Immature natural killer cell (primary cell): ENCODE data around the gene PIGU. TPM values are rescaled to one million over a fixed set of nuclear protein-coding genes. Genes with fewer than 3 reads are reported as not detected.
"Not testable (repeated sequence)": the region's sequence is repeated elsewhere in the genome, so short reads cannot be mapped to it uniquely, and the experiment has no call there.

Experiments used
- DNase-seq, 3 donors: peaks; one replicate each; pipeline ENCODE4 v3.0.0; 2022; ENCODE audit warnings: mixed read lengths in 1 of 3
- H3K27ac Mint-ChIP-seq, 6 donors: one replicate each; pipeline ENCODE4 v1.8.0; 2020; ENCODE audit warnings: mixed read lengths in 6 of 6, mild to moderate bottlenecking in 5 of 6, inconsistent platforms in 4 of 6, moderate library complexity in 3 of 6
- H3K27me3 Mint-ChIP-seq, 3 donors: one replicate each; pipeline ENCODE4 v1.8.0; 2020 to 2021; ENCODE audit warnings: low read depth in 3 of 3, mild to moderate bottlenecking in 3 of 3, mixed read lengths in 3 of 3, moderate library complexity in 3 of 3, inconsistent platforms in 1 of 3
- H3K36me3 Mint-ChIP-seq, 3 donors: one replicate each; pipeline ENCODE4 v1.8.0; 2020; ENCODE audit warnings: mixed read lengths in 3 of 3, inconsistent platforms in 2 of 3, mild to moderate bottlenecking in 2 of 3
- H3K4me1 Mint-ChIP-seq, 2 donors: one replicate each; pipeline ENCODE4 v1.8.0; 2020; ENCODE audit warnings: inconsistent platforms in 2 of 2, mild to moderate bottlenecking in 2 of 2, mixed read lengths in 2 of 2, moderate library complexity in 1 of 2
- H3K4me3 Mint-ChIP-seq, 5 donors: one replicate each; pipeline ENCODE4 v1.8.0; 2020; ENCODE audit warnings: mild to moderate bottlenecking in 5 of 5, mixed read lengths in 5 of 5, inconsistent platforms in 3 of 5, moderate library complexity in 3 of 5
- H3K9me3 Mint-ChIP-seq, 6 donors: one replicate each; pipeline ENCODE4 v1.8.0; 2020; ENCODE audit warnings: mild to moderate bottlenecking in 6 of 6, mixed read lengths in 6 of 6, inconsistent platforms in 4 of 6, moderate library complexity in 3 of 6
- polyA plus RNA-seq, 3 donors: library from polyadenylated mRNA; unstranded; fragments of 300-500 nt; fragmentation: Illumina TruSeq; gene quantifications; one replicate each; pipeline ENCODE4 v1.2.3, GENCODE V29; 2021

Gene PIGU
- polyA plus RNA-seq, 3 donors from 2014 or later, result 19.3 to 34.7 (median 25.3) TPM

DNA sequence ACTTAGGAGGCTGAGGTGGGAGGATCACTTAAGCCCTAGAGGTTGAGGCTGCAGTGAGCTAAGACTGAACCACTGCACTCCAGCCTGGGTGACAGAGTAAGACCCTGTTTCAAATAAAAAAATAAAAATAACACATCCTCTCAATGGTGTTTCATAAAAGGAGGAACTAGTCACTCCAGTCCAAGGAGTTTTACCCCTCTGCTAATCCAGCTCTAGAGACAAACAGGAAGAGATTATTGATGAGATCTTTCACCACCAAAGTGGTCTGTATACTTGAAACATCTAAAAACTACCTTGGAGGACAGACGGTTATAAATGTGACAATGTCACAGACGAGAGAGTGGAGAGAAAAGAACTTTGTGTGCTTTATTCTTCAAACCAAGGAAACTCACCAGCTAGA is 58.2 kb downstream of the PIGU start:
- Mint-ChIP-seq H3K4me1 (peaks cover 10 to 24% of the 10 kb centered on the region in 2 donors), H3K9me3 (no peaks in the 10 kb centered on the region), H3K27me3 (peaks cover 0 to 1% (median 0%) of the 10 kb centered on the region in 3 donors), H3K27ac (no peak overlapping the region), H3K36me3 (peaks cover 10 to 33% (median 11%) of the 10 kb centered on the region in 3 donors), H3K4me3 (no peak overlapping the region)
- no peak for DNase-seq

DNA sequence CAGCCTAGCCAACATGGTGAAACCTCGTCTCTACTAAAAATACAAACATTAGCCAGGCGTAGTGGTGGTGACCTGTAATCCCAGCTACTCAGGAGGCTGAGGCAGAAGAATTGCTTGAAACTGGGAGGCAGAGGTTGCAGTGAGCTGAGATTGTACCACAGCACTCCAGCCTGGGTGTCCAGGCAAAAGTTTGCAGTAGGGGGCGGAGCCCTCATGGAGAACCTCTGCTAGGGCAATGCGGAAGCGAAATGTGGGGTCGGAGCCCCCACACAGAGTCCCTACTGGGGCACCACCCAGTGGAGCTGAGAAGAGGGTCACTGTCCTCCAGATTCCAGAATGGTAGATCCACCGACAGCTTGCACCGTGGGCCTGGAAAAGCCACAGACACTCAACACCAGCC is 60.0 kb downstream of the PIGU start:
- DNase-seq, H3K27ac Mint-ChIP-seq: not testable (repeated sequence)
- peaks cover 18 to 42% (median 18%) of the 10 kb centered on the region in 3 donors for H3K36me3 Mint-ChIP-seq

DNA sequence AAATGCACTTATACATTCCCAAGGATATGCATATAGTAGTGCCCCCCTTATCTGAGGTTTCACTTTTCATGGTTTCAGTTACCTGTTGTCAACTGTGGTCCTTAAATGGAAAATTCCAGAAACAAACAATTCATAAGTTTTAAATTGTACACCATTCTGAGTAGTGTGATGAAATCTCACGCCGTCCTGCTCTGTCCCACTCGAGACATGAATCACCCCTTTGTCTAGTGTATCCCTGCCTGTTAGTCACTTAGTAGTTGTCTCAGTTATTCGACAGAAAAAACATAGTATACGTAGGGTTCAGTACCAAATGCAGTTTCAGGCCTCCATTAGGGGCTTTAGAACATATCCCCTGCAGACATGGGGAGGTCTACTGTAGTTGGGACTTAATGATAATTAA is 61.4 kb downstream of the PIGU start:
- H3K36me3 Mint-ChIP-seq, result peaks cover 8 to 32% (median 20%) of the 10 kb centered on the region in 3 donors
- no peak overlapping the region for H3K4me3 Mint-ChIP-seq
- peaks cover 2 to 6% of the 10 kb centered on the region in 2 donors for H3K4me1 Mint-ChIP-seq
- H3K27ac Mint-ChIP-seq, result no peak overlapping the region
- DNase-seq, result no peak
- H3K27me3 Mint-ChIP-seq, result peaks cover 0 to 1% (median 0%) of the 10 kb centered on the region in 3 donors
- H3K9me3 Mint-ChIP-seq, result no peaks in the 10 kb centered on the region

More for the DNA sequence above, 60.0 kb downstream of the PIGU start:
- H3K4me3 Mint-ChIP-seq, H3K27me3 Mint-ChIP-seq, H3K9me3 Mint-ChIP-seq: not testable (repeated sequence)
- peaks cover 10 to 18% of the 10 kb centered on the region in 2 donors for H3K4me1 Mint-ChIP-seq

DNA sequence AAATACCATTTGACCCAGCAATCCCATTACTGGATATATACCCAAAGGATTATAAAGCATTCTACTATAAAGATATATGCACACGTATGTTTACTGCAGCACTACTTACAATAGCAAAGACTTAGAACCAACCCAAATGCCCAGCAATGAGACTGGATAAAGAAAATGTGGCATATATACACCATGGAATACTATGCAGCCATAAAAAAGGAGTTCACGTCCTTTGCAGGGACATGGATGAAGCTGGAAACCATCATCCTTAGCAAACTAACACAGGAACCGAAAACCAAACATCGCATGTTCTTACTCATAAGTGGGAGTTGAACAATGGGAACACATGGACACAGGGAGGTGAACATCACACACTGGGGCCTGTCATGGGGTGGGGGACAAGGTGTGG is 64.9 kb downstream of the PIGU start:
- H3K4me3 Mint-ChIP-seq, H3K9me3 Mint-ChIP-seq, H3K4me1 Mint-ChIP-seq, H3K27me3 Mint-ChIP-seq, H3K27ac Mint-ChIP-seq, DNase-seq: not testable (repeated sequence)
- peaks cover 8 to 33% (median 23%) of the 10 kb centered on the region in 3 donors for H3K36me3 Mint-ChIP-seq

DNA sequence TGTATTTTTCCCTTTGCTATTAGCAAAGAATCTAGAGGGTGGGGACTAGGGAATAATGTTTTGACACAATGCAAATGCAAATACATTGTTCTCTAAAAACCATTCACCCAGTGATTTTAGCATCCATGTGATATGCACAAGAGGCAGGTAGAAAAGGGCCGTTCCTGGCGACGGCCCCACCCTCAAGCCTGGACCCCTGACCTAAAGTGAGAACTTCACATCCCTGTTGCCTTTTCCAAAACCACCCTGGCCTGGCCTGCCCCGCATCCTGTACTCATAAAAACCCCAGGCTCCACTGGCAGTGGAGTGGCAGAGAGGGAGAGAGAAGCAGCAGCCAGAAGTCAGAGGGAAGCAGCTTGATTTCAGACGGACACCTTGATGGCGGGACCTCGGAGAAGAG is 69.8 kb downstream of the PIGU start:
- no peaks in the 10 kb centered on the region for H3K27me3 Mint-ChIP-seq
- peaks cover 0 to 16% (median 14%) of the 10 kb centered on the region in 3 donors for H3K36me3 Mint-ChIP-seq
- no peaks in the 10 kb centered on the region for H3K4me1 Mint-ChIP-seq
- H3K27ac Mint-ChIP-seq, result no peak overlapping the region
- no peak overlapping the region for H3K4me3 Mint-ChIP-seq
- no peaks in the 10 kb centered on the region for H3K9me3 Mint-ChIP-seq
- no peak for DNase-seq

DNA sequence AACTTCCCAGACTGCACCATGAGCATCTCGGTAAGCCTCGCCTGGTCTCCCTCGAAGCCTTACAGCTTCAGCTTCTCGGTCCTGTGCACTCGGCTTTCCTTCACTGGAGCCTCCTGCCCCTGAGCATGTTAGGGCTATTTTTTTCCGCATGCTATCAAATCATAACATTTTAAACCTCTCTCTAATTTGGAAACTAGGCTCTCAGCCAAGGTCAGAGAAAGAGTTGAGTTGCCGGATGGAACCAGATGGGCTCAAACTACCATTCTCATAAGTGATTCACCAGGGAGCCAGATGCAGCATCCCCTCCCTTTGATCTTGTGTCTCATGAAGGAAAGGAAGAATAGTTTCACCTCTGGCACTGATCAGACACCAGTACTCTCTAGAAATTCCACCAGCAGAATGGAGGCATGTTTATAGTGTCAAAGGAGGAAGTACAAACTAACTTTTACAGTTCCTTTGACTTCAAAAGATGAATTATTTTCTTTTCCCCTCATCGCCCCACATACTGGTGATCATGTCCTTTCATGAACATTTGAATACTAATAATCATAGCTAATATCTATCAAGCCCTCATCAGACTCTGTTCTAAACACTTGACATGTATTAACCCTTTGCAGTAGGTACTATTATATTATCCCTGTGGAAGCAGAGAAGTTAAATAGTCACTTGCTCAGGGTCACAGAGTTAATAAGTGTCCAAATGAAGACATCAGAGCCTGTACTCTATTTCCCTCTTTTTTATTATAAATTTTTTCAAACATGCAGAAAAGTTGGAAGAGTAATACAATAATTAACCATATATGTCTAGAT is 71.7 kb downstream of the PIGU start:
- DNase-seq, result no peak
- H3K27ac Mint-ChIP-seq, result no peak overlapping the region
- H3K4me3 Mint-ChIP-seq, result no peak overlapping the region
- peaks cover 0 to 10% (median 8%) of the 10 kb centered on the region in 3 donors for H3K36me3 Mint-ChIP-seq
- H3K9me3 Mint-ChIP-seq, result no peaks in the 10 kb centered on the region
- H3K27me3 Mint-ChIP-seq, result no peaks in the 10 kb centered on the region
- no peaks in the 10 kb centered on the region for H3K4me1 Mint-ChIP-seq

DNA sequence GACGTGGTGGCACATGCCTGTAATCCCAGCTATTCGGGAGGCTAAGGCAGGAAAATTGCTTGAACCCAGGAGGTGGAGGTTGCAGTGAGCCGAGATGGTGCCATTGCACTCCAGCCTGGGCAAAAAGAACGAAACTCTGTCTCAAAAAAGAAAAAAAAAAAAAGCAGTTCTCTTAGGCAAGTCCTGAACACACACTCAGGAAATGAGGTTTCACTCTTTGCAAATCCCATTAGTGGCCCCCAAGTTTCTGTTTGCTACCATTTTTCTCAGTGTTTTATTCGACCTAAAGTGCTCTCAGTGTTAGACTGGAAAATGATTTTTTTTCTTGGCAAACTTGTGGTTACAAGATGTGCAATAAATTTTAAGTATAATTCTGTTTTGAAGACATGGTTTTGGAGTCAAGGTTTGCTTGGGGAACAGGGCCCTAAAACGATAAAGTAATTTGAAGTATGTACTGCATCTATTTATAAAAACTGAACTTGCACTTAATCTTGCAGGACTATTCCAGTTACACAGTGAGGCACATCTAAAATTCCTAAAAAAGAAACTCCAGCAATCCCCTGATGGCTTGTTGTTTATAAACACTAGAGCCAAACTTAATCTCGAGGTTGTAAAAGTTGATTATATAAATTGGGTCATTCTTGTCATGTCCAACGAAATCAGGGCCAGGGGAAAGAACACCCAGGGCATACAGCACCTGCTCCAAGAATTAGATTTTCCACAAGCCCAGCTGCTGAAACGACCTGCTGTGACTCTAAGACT is 75.8 kb downstream of the PIGU start:
- peak overlapping the region in 1 of 6 donors; percentile 23 for H3K27ac Mint-ChIP-seq

DNA sequence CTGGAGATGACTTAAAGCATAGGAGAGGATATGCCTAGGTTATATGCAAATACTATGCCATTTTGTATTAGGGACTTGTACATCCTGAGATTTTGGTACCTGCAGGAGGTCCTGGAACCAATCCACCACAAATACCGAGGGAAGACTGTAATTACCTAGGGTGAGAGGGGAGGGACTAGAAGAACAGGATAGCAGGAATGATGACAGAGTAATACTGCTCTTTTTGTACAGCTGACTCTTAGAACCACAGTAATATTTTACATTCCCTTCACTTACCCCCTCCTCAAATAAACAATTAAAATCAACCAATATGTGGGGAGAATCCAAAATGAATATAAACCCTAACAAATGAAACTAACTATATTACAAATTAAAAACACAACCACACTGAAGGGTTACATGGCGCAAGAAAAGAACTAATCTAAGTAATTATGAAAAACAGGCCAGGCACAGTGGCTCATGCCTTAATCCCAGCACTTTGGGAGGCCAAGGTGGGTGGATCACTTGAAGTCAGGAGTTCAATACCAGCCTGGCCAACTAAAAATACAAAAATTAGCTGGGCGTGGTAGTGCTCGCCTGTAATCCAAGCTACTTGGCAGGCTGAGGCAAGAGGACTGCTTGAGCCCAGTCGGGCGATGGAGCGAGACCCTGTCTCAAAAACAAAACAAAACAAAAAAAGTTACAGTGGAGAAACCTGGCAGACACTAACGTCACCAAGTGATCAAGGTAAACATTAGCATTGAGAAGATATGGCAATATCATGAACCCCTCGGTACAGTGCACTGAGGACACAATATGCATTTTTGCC is 81.3 kb downstream of the PIGU start:
- Mint-ChIP-seq H3K27ac (no peak overlapping the region), H3K4me3 (no peak overlapping the region), H3K27me3 (no peaks in the 10 kb centered on the region), H3K36me3 (peaks cover 0 to 9% (median 3%) of the 10 kb centered on the region in 3 donors), H3K4me1 (no peaks in the 10 kb centered on the region), H3K9me3 (no peaks in the 10 kb centered on the region)
- no peak for DNase-seq

More for the DNA sequence above, 75.8 kb downstream of the PIGU start:
- H3K36me3 Mint-ChIP-seq, result peaks cover 0 to 3% (median under 1%) of the 10 kb centered on the region in 3 donors
- H3K4me1 Mint-ChIP-seq, result no peaks in the 10 kb centered on the region
- no peaks in the 10 kb centered on the region for H3K9me3 Mint-ChIP-seq
- H3K4me3 Mint-ChIP-seq, result no peak overlapping the region
- no peaks in the 10 kb centered on the region for H3K27me3 Mint-ChIP-seq
- DNase-seq, result no peak

DNA sequence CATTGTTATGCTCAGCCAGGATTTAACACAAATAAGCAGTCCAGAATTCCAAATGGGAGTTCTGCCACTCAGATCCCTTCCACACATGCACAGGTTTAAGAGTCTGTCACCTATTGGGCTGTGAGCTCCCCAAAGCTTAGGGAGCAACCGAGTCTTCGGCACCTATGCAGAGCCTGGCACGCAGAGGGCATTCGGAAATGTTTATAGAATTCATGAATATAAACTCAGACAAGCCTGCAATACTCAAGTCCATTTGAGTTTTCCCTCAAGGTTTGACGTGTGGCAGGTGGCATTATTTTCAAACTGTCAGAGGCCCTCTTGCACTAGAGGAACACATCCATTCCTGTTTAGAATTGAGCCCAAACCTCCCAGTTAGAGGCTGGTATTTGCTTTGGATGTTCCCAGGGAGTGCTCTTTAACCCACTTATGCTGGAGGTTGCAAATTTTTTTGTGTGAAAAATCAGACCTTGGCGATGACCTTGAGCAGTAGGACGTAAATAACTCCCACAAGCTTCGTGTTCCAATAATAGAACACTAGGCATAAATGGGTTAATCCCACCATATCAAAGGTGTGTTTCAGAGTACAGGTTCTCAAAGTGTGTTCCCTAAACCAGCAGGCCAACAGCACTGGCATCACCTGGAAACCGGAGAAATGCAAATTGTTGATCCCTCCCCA is 90.3 kb downstream of the PIGU start:
- no peak for DNase-seq
- H3K27ac Mint-ChIP-seq, result no peak overlapping the region
- H3K4me1 Mint-ChIP-seq, result no peaks in the 10 kb centered on the region
- H3K9me3 Mint-ChIP-seq, result peaks cover 0 to 2% (median 0%) of the 10 kb centered on the region in 6 donors
- H3K27me3 Mint-ChIP-seq, result no peaks in the 10 kb centered on the region
- no peak overlapping the region for H3K4me3 Mint-ChIP-seq
- peaks cover 5 to 24% (median 8%) of the 10 kb centered on the region in 3 donors for H3K36me3 Mint-ChIP-seq

DNA sequence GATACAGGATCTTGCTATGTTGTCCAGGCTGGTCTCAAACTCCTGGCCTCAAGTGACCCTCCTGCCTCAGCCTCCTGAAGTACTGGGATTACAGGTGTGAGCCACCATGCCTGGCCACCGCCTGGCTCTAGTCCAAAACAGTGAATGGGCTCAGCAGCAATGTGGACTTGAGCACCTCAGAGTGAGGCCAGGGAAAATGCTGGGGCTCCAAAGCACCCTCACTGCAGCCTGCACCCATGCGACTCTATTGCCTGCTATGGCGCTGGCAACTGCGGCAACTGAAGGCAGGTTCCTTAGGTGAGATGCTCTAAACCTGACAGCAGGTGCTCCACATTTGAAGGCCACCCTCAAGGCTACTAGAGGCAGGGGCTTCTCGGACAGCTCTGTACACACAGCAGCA is 91.9 kb downstream of the PIGU start:
- Mint-ChIP-seq H3K27ac (no peak overlapping the region), H3K4me3 (no peak overlapping the region), H3K4me1 (peaks cover 10 to 11% of the 10 kb centered on the region in 2 donors), H3K36me3 (peaks cover 11 to 37% (median 14%) of the 10 kb centered on the region in 3 donors), H3K9me3 (peaks cover 0 to 2% (median 0%) of the 10 kb centered on the region in 6 donors), H3K27me3 (no peaks in the 10 kb centered on the region)
- no peak for DNase-seq

DNA sequence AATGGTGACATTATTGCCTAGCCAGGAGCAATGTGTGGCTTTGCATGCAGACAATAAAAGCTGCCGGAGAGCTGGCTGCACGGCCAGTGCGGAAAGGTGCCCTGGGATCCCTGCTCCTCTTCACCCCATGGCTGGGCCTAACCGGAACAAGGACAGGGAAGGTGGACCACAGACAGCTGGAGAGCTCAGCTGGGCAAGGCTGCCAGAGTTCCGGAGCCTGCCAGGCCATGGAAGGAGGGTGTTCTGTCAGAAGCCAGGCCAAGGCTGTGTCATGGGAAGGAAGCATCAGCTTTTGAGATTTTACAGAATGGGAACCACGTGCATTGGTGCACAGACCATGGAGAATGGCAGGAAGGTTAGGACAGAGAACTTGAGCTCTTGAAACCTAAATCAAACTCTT is 93.3 kb downstream of the PIGU start:
- Mint-ChIP-seq H3K9me3 (peaks cover 0 to 2% (median 0%) of the 10 kb centered on the region in 6 donors), H3K27me3 (no peaks in the 10 kb centered on the region), H3K4me3 (no peak overlapping the region), H3K4me1 (peaks cover 15 to 17% of the 10 kb centered on the region in 2 donors), H3K27ac (no peak overlapping the region), H3K36me3 (peaks cover 11 to 34% (median 14%) of the 10 kb centered on the region in 3 donors)
- DNase-seq, result no peak

DNA sequence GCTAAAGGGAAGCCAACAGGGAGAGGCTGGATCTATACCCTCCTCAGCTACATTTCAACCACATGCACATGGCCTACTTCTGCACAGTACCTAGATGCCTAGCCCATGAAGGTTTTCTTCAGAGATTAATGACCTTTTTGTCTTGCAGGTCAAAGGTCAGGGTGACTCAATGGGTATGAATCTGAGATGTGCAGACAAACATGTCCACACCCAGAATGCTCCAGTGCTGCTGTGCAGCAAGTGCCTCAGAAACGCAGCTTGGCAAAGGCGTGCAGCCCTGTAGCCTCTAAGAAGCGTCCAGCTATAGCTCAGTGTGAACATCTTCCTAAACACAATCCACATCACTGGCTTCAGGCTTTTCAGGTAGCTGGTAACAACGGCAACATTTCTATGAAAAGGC is 94.0 kb downstream of the PIGU start:
- peaks cover 0 to 2% (median 0%) of the 10 kb centered on the region in 6 donors for H3K9me3 Mint-ChIP-seq
- no peak overlapping the region for H3K27ac Mint-ChIP-seq
- DNase-seq, result no peak
- H3K36me3 Mint-ChIP-seq, result peaks cover 14 to 31% (median 14%) of the 10 kb centered on the region in 3 donors
- peaks cover 15 to 17% of the 10 kb centered on the region in 2 donors for H3K4me1 Mint-ChIP-seq
- H3K4me3 Mint-ChIP-seq, result no peak overlapping the region
- no peaks in the 10 kb centered on the region for H3K27me3 Mint-ChIP-seq

DNA sequence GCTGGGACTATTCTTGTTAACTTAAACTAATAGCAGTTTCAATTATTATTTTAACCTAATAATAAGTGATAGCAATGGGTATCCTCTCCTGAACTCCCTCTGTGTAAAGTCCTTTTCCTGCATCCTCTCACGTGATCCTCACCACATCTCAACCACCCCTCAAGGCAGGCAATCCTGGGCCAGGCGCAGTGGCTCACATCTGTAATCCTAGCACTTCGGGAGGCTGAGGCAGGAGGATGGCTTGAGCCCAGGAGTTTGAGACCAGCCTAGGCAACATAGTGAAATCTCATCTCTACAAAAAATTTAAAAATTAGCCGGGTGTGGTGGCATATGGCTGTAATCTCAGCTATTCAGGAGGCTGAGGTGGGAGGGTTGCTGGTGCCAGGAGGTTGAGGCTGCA is 94.7 kb downstream of the PIGU start:
- peaks cover 8 to 24% (median 10%) of the 10 kb centered on the region in 3 donors for H3K36me3 Mint-ChIP-seq
- H3K4me3 Mint-ChIP-seq, result no peak overlapping the region

More for the DNA sequence above, 94.7 kb downstream of the PIGU start:
- Mint-ChIP-seq H3K4me1 (peaks cover 15 to 17% of the 10 kb centered on the region in 2 donors), H3K9me3 (peaks cover 0 to 2% (median 0%) of the 10 kb centered on the region in 6 donors), H3K27ac (peak overlapping the region in 1 of 6 donors; percentile 31), H3K27me3 (no peaks in the 10 kb centered on the region)
- no peak for DNase-seq
